ENCODE measurements around the gene KCTD13.
"Not testable (repeated sequence)": the region's sequence is repeated elsewhere in the genome, so short reads cannot be mapped to it uniquely, and the experiment has no call there.

Gene KCTD13

DNA sequence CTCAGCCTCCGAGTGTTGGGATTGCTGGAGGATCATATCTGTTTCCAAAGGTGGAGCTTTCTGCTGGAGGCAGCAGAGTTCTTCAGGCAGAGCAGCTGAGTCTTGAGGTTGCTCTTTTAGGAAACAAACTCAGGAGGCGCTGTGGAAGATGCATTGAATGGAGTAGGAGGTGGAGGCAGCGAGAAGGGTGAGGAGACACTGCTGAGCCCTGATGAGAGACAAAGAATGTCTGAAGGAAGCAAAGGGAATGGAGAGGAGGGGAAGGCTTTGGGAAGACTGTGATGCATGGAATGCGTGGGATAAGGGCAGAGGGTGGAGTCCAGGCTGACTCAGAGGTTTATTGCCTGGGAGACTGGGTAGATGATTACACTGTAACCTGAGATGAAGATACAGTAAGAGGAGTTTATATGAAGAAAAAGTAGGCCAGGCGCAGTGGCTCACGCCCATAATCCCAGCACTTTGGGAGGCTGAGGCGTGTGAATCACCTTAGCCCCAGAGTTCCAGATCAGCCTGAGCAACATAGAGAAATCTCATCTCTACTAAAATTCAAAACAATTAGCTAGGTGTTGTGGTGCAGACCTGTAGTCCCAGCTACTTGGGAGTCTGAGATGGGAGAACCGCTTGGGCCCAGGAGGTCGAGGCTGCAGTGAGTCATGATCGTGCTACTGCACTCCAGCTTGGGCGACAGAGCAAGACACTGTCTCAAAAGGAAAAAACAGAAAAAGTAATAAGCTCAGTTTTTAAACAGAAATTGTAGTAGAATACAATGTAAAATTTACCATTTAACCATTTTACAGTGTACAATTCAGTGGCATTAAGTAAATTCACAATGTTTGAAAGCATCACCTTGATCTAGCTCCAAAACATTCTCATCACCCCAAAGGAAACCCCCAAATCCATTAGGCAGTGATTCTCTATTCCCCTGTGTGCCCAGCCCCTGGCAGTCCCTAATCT, 18.1 kb upstream of the KCTD13 start:
- DNase-seq = peak; percentile 42

DNA sequence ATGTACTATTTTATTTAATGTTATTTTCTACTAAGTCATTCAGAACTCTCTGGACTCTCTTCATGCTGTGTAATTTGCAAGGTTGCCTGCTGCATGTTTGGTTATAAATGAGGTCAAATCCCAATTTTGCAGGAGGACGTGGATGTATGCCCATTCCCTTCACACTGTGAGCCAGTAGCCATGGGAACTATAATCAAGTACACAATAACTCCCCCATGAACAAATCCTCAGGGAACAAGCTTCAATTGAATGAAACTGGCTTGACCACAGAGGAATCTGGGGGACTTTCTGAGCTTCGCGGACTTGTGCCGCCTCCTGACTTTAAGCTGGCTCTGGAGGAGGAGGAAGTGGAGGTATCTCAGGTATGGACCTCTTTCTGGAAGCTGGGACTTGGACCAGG, 14.6 kb upstream of the KCTD13 start:
- DNase-seq = no peak

DNA sequence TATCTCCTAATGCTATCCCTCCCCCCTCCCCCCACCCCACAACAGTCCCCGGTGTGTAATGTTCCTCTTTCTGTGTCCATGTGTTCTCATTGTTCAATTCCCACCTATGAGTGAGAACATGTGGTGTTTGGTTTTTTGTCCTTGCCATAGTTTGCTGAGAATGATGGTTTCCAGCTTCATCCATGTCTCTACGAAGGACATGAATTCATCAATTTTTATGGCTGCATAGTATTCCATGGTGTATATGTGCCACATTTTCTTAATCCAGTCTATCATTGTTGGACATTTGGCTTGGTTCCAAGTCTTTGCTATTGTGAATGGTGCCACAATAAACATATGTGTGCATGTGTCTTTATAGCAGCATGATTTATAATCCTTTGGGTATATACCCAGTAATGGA, 5.7 kb upstream of the KCTD13 start:
- DNase-seq = not testable (repeated sequence)

DNA sequence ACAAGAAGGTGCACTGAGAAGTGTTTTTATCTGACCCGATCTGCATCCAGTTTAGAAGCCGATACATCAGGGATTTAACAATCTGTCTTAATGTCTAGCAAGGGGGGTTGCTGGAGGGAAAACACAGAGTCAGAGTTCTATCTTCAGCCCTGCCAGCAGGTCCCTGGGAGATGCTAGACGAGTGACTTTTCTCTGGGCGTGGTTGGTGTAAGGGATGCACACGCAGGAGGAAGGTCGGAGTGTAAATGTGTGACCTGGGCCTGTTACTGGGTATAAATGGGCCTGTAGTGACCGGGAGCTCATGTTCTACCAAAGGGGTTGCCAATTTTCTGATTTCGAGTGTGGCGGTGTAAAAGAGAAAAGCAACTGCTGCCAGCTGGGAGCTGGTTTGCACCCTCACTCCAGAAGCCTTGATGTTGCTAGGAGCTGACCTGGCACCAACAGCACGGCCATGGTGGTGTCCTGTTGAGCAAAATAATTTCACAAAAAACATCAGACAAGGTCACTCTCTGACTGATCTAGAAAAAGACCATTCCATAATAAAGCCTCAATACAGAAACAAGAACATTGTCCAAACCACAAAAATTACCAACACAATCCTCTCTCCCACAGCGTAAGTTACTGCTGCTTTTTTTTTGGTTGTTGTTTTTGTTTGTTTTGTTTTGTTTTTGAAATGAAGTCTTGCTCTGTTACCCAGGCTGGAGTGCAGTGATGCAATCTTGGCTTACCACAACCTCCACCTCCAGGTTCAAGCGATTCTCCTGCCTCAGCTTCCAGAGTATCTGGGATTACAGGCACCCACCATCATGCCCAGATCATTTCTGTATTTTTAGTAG, 1.3 kb upstream of the KCTD13 start:
- no peak for DNase-seq

DNA sequence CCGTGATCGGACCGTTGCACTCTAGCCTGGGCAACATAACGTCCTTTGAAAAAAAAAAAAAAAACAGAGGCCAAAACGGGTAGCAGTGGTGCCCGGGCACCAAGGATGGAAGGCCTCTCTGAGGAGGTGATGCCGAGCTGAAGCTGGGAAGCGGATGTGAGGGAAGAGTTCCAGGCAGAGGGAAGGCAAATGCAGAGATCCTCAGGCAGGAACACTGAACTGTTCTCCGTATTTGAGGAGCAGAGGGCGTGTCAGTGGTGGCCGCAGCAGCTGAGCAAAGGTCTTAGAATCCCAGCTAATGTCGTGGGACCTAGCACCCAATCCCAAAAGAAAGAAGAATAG, 656 bp upstream of the KCTD13 start:
- peak; percentile 14 for DNase-seq

DNA sequence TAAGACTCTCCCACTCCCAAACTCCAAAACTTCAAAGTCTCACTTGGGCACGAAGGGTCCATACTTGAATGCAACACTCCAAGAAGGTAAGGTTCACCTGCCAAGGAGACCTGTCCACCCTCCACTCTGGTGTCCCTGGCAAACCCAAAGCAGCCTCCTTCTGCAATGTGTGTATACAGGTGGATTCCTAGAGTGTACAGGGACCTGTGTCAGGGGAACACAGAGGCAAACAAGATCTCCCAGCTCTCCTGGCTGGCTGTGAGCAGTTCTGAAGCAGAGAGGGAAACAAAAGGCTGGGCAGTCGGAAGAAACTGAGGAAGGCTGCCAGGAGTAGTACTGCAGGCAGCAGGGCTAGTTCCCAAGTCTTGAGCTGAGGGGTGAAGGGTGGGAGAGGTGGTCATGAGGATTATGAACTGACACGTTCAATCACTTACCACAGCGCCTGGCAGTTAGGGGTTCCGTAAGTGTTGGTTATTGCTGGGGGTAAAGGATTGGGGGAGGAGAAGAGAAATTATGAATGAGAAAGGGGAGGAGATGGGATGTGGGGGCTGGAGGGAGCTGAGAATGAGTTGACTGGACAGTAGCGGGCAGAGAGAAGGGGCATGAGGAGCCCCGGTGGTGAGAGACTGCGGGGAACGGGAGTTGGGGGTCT, 795 bp downstream of the KCTD13 start:
- DNase-seq = no peak

DNA sequence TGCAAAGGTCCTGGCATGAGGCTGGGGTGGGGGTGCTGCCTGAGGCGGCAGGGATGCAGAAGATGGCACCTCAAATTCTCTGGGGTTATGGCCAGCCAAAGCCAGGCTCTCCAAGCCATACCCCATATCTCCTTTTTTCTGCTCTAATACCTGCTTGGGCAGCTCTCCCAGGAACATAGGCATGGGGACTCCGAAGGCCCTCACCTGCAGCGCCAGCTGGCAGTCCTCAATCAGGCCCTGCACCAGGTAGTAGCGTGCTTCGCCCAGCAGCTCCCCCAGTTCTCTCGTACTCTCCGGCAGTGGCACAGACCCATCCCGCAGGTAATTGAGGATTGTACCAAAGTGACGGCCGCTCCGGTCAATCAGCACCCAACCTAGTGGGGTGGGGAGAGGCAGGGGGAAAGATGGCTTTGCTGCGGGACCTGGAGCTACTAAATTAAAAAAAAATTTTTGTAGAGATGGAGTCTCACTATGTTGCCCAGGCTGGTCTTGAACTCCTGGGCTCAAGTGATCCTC, 3.0 kb downstream of the KCTD13 start:
- DNase-seq = no peak

DNA sequence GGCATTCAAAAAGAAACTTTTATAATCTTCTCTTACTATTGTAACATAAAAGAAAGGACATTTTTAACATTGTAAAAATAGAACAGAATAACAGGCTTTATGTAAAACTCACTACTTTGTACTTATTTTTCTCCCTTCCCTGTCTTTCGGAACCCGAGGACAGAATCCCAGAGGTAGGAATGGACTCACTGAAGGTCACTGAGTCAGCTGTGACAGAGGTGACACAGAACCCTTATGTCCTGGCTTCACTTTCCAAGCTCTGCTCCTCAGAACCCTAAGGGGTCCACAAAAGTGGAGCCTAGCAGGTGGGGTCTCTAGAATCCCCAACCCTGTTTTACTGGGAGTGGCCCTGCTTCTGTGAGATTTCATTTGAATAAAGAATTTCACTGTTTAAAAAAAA, 3.7 kb downstream of the KCTD13 start:
- no peak for DNase-seq

DNA sequence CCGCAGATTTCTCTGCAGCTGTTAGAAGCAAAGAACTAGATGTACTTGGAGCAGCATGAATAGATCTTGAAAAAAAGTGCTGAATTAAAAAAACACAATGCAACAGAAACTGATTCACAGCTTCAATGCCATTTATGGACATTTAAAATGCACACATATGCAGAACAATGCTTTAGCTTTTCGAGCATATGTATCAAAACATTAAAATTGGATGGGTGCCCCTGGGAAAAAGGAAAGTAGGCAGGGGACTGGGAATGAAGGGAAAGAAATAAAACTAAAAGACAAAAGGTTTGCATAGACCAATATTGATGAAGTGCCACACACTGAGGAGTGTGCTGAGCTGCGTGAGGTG, 5.0 kb downstream of the KCTD13 start:
- no peak for DNase-seq

DNA sequence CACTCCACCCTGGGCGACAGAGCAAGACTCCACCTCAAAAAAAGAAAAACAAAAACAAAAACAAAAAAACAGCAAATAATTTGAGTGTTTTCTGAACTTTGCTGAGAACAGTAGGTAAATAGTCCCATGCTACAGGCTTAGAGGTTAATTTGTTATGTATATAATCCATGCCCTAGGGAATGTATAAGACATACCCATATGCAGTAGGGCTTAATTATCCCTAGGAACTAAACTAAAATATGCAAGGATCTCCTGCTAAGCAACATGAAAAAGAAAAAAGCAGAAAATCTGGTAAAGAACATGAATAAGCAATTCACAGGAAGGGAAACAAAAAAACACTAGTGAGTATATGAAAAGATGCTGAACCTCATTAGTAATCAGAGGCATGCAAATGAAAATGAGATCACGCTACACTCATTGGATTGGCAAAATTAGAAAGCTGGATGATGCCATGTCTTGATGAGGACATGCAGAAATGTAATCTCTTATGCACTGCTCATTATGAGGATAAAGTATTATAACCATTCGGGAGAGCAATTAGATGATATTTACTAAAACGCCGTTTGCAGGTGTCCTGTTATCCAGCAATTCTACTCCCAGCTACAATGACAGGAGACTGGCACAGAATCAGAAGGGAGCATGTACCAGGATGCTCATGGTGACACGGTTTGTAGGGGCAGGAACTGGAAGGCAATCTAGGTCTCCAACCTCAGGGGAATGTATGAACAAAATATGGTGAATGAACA, 5.6 kb downstream of the KCTD13 start:
- DNase-seq = no peak

DNA sequence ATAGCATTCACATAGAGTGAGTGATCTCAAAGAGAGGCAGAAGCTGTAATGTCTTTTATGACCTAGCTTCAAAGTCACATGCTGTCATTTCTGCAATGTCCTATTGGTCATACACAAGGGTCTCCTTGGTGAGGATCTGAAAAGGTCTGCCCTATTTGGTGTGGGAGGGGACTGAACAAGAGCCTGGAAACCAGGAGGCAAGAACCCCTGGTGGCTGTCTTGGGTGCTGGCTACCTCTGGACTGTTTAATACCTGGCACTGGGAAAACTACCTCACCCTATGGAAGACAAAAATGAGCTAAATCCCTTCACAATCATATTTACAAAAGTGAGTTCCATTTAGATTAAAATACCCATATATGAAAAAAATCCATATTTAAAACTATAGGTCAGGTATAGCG, 9.0 kb downstream of the KCTD13 start:
- DNase-seq = no peak

DNA sequence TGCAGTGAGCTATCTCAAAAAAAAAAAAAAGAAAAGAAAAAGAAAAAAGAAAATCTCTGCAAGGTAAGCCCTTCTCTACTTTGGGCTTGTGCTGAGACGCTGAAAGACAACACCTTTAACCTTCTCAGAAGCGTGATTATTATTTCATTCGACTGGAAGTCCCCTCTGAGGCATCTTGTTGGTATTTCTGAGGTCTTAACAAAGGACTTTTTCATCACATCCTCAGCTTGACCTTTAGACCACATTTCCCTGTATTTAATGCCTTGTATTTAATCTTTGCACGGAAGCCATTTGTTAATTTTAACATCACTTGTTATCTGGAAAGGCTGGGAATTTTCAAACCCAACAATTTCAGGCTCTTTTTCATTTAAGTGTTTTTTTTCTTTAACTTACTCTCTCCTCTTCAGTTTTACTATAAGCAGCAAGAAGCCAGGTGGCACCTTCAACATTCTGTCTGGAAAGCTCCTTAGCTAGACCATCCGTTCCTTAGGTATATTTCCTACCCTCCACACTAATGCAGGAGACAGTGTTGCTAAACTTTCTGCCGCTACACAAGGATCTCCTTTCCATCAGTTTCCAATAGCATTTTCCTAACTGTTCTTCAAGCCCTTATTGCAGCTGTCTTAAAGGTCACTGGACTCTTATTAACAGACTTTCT, 10.3 kb downstream of the KCTD13 start:
- DNase-seq = no peak

DNA sequence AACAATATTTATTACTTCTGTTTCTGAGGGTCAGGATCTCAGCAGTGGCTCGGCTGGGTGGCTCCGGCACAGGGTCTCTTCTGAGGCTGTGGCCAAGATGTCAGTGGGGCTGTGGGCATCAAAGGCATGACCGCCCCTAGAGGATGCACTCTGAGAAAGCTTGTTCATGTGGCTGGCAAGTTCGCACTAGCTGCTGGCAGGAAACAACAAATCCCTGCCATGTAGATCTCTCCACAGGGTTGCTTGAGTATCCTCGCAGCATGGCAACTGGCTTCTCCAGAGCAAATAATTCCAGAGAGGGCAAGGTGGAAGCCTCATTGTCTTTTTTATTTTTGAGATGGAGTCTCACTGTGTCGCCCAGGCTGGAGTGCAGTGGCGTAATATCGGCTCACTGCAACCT, 12.5 kb downstream of the KCTD13 start:
- no peak for DNase-seq

DNA sequence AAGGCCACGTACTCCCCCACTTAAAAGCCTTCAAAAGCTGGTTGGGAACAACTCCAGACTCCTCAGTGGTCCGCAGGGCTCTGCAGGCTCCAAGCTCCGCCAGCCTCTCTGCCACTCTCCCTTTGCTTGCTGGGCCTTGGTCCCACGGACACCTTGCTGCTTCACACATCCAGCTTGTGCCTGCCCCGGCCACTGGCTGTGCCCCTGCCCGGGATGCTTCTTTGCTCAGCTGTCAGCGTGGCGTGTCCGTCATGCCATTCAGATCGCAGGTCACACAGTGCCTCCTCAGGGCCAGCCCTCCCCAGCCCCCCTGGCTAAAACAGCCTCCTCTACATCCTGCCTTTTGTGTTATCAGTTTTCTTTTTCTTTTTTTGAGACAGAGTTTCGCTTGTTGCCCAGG, 13.9 kb downstream of the KCTD13 start:
- DNase-seq = no peak

DNA sequence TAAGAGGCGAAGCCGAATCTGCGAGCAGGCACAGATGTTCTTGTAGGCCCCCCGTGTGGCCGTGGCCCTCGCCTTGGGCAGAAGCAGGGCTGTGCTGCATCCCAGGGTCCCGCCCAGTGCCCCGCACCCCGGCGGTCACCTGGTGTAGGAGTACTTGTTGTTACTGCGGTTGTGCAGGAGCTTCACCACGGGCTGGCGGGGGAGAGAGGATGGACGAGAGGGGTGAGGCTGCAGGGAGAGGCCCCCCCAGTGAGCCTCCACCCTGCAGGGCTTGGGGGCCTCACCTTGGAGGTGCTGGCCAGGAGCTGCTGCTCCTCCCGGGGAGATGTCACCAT, 14.4 kb downstream of the KCTD13 start:
- DNase-seq = no peak

DNA sequence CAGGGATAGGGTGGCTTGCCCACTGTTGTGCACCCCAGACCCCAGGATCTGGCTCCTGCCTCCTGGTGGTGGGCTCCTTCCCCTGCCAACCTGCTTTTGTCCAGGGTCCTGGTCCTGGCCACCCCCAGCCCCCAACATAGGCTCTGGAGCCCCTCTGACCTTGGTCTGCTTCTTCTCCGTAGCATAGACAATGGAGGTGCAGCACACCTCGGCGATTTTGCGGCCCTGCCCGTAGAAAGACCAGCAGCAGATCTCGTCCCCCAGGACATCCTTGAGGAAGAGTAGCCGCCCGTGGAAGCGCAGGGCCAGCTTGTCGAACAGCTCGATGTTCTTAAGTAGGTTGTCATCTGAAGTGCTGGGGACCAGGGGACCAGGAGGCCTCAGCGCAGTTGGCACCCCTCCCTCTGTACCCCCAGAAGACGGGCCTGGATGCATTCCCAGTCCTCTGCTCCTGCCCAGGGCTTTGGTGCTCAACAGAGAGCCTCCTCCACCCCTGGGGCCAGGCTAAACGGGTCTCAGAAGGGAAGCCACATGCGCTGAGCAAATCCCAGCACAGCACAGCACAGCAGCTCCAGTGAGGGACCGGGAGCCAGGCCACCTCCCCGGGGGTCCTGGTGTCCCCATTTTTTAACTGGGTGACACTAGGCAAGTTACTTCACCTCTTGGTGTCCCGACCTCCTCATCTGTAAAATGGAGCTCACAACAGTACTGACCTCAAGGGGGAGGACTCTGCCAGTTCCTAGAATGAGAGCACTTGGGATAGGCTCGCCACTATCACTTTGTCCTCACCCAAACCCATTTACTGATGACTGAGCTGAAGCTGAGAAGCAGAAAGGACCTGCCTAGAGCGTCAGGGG, 15.0 kb downstream of the KCTD13 start:
- no peak for DNase-seq

DNA sequence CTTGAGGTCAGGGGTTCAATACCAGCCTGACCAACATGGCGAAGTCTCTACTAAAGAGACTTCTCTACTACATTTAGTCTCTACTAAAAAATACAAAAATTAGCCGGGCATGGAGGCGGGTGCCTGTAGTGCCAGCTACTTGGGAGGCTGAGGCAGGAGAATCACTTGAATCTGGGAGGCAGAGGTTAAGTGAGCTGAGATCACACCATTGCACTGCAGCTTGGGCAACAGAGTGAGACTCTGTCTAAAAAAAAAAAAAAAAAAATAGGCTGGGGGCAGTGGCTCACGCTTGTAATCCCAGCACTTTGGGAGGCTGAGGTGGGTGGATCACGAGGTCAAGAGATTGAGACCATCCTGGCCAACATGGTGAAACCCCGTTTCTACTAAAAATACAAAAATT, 16.2 kb downstream of the KCTD13 start:
- not testable (repeated sequence) for DNase-seq

DNA sequence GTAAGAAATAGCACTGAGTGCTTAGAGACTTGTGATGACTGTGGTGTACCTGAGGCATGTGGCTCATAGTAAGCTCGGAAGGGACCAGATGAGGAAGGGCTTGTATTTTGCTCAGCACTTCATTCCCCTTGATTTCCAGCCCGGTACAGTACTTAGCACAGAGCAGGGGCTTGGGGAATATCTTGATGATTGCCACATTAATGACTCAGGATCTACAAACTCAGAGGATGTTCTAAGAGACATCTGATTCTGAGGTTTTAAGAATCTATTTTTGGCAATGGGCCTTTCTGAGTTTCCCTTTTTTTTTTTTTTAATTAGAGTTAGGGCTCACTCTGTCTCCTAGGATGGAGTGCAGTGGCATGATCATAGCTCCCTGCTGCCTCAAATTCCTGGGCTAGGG, 16.6 kb downstream of the KCTD13 start:
- no peak for DNase-seq

DNA sequence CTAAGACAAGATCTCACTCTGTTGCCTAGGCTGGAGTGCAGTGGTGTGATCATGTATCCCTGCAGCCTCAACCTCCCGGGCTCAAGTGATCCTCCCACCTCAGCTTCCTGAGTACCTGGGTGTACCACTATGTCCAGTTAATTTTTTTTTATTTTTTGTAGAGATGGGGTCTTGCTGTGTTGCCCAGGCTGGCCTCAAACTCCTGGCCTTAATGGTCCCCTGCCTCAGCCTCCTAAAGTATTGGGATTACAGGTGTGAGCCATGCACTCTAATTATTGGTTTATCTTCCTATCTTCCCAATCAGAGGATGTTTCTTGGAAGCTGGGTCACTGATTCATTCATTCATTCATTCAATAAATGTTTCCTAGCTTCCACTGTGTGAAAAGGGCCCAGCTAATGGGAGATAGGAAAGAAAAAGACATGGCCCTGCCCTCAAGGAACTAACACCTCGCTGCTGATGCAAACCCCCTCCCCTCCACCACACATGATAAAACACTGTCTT, 17.3 kb downstream of the KCTD13 start:
- no peak for DNase-seq

DNA sequence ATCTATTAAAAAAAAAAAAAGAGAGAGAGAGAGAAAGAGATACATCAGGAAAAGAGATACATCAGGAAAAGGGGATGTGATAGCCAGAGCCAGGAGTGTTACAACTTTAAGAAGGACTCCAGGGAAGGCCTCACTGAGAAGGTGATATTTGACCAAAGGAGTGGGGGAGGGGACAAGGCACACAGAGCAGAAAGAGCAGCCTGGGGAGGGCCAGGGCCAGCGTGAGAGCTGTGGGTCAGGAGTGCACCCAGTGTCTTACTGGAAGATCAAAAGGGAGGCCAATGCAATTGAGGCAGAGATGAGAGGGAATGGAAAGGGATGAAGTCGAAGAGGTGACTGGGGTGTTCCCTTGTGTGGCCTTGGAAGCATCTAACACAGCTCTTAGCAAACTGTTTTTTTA, 18.1 kb downstream of the KCTD13 start:
- no peak for DNase-seq

Data from NCI-H2029 (cell line).